ELF-1 (cell line): Measurements from ENCODE around the gene RASSF9.

Source experiments
- DNase-seq: peaks from one replicate; pipeline ENCODE4 v3.0.0-alpha.2; 2016; ENCODE audit warnings: low read depth, low spot score

Gene RASSF9

DNA sequence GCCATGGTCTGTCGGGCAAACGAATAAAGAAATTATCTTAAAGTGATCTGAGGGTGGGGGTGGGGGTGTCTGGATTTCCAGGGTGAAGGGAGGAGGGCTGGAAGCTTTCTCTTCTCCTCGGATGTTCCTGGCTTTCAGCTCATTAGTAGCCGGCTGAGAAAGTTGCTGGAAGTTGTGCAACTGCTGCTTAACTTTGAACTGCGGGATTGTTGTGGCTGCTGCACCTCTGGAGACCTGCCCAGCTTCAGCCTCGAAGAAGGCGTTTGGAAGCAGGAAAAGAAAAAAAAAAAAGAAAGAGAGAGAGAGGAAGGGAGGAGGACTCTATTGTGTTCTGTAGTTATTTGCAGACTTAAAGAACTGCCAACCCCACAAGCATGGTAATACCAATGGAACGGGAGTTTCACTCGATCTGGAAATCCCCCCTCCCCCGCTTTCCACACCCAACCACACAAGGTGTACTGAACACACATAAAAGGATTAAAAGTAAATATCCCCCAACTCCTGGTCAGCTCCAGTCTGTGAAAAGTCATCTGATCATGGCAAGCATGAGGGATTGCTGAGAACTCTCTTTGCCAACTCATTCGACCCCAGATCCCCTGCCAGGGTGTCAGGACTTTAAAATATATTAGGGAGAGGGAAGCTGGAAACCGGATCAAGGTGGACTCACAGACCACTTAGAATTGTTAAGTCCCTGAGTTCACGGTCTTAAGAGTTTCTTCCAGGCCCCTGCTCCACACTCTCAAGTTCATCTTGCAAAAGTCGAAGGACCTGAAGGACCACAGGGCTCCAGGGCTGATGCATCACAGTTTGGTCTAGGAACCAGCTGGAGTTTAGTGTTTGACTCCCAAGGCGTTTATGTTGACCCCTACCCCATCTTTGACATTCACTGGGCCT lies at the start of gene RASSF9:
TSS of gene RASSF9 (minus strand) at position 213 of the 894 bp plus-strand sequence. CDS start at position 5, 208 bp downstream.
- peak; percentile 67 for DNase-seq

DNA sequence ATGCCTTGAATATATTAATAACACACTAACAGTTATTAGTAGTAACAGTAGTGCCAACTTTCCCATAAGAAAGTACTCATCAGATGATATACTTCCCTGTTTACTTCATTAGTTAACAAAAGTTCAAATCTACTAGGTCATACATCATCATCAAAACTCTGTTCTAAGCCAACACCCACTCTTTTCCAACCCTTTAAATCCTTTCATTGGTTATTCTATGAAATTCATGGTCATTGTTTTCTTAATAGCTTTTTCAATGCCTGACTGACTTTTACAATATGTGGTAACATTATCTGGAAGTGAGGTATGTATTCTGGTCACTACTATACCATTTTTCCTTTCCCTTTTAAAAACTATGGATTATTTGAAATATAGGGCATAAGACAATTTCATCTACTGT lies 47.6 kb upstream of the RASSF9 start:
- no peak for DNase-seq

DNA sequence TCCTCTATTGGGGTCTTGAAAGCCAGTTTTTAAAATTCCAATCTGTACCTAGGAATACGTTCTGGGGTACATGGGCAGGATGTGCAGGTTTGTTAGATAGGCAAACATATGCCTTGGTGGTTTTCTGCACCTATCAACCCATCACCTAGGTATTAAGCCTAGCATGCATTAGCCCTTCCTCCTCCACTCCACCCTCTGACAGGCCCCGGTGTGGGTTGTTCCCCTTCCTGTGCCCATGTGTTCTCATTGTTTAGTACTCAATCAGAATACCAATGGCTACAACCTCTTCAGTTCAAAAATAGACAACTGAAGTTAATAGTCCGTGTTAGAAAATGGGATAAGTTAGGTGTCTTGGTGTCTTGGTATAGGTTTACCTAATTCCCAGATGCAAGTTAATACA lies 41.2 kb upstream of the RASSF9 start:
- DNase-seq: no peak

GRCh38 chr12:85874031-85874461 lies 37.8 kb upstream of the RASSF9 start, which contains the start of gene NTS:
NTS (plus strand) TSS chr12:85874295; CDS start chr12:85874404, 109 bp downstream.
- DNase-seq: peak; percentile 52

- no peak for DNase-seq
Observed at GRCh38 chr12:85872497-85873091, 36.4 kb upstream of the RASSF9 start.

DNA sequence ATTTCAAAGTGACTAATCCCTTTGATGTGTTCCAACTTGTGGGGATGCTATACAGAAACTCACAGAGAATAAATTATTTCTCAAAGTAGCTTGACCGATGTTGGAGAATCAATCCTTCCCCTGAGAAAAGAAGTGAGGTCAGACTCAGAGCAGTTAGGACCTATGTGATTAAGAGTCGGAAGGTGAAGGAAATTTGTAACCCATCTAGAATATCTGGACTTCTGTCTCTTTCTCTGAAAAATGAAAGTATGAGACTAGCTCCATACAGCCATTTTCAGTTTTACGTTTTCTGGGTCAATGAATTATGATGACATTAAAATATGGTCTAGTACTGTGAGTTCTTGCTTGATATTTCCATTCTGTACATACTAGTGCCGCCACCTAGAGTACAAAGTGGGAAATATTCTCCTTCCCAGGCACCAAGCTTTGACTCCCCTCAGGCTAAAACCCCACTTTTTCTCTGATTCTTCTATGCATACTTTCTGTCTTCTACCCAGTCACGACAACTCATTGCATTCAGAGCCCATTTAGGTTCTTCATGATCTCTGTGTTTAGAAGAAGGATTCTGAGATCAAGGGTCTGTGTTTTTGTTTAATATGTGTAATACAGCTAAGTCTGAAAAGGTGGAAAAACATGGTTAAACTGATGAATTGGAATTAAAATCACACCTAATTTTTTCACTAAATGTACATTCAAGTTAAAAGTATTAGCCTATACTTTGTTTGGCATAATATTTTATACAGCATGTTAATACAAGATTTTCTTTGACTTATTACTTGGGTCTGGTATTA lies 31.0 kb upstream of the RASSF9 start:
- peak; percentile 50 for DNase-seq

DNA sequence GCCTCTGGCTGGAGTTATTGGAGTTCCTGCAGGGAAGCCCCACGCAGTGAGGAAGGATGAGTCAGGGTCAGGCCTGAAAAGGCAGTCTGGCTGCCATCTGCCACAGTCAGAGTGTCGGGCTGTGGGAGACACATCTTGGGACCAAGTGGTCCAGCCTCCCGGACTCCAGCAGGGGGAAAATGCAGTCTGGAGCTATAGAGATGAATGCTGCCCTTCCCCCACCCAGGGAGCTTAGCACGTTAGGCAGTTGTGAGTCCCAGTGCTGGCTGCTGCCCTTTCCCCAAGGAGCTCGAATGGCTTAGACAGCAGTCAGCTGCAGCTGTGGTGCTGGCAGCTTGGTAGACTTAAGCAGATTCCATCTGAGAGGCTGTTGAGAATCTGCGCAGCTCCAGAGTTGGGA lies 29.7 kb upstream of the RASSF9 start:
- peak; percentile 43 for DNase-seq

DNA sequence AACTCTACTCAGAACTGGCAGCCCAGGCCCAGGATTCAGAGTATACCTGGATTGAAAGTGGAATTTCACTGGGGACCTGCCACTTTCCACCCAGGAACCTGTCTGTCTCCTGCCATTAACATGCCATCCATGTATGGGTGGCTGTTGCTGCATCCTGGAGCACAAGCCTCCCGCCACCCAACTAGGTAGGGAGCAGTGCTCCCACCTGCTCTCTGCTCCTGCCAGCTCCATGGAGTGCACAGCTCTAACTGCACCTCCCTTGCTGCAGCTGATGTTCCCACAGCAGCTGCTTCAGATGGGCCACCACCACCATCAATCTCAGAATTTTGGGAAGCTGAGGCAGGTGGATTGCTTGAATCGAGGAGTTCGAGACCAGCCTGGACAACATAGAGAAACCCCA lies 20.8 kb upstream of the RASSF9 start:
- DNase-seq: no peak

- no peak for DNase-seq
Observed at GRCh38 chr12:85855305-85855704, 19.1 kb upstream of the RASSF9 start.

- DNase-seq: no peak
Observed at GRCh38 chr12:85849344-85849743, 13.1 kb upstream of the RASSF9 start.

DNA sequence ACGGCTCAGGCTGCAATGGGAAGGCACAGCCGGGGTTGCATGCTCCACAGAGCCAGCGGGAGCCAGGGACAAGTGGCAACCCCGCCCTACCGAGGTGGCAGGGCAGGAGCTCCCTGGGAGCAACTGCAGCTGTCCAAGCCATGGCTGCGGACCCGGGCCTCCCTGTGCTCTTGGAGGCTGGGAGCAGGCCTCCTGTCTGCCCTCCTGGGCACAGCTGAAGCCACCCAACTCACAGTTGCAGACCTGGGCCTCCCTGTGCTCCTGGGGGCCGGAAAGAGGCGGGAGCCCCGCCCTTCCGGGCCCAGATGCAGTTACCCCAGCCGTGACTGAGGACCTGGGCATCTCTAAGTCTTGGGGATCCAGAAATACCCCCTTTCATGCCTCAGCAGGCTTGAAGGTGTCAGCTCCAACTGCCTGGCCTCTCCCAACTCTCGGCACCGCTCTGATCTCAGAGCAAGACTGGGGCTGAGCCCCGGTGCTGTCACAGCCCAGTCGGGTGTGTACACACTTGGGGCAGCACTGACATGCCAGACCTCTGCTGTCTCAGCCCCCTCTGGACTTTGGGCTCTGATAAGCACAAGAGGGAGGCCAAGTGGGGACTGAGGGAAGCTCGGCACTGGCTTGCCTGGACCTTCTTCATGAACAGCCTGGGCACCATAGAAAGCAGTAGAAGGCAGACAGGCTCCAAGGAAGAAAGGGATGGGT lies 7.5 kb upstream of the RASSF9 start:
- DNase-seq: no peak

- no peak for DNase-seq
Observed at GRCh38 chr12:85835426-85836196, 598 bp downstream of the RASSF9 start.

- peak; percentile 15 for DNase-seq
Observed at GRCh38 chr12:85834378-85834777, 1.8 kb downstream of the RASSF9 start.

DNA sequence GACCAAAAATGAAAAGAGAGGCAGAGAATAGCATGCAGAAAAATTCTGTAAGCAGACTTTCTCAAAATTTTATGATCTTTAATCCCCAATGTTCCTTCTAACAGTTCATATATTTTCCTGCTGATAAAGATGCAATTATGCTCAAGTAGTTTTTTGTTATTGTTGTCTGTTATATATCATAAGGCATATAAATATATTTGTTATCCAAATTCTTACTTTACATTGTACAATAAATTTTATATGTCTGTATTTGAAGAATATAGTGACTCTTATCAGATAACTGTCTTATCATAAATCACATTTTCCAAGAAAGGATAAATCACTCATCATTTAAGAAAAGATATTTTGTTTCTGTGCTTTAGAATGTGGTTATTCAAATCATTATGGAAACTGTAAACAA lies 2.6 kb downstream of the RASSF9 start:
- DNase-seq: no peak

- DNase-seq: no peak
Observed at GRCh38 chr12:85831327-85831990, 4.8 kb downstream of the RASSF9 start.

- no peak for DNase-seq
Observed at GRCh38 chr12:85829391-85829790, 6.8 kb downstream of the RASSF9 start.

- no peak for DNase-seq
Observed at GRCh38 chr12:85828576-85828975, 7.6 kb downstream of the RASSF9 start.

- DNase-seq: no peak
Observed at GRCh38 chr12:85825746-85826145, 10.5 kb downstream of the RASSF9 start.

GRCh38 chr12:85823436-85824180 lies 12.6 kb downstream of the RASSF9 start:
- no peak for DNase-seq
